ENCODE data around the gene CCDC191. TPM values are rescaled to one million over a fixed set of nuclear protein-coding genes. Genes with fewer than 3 reads are reported as not detected.

CCDC191 gene
- total RNA-seq, 1 donor from 2014 or later, result 8.6 TPM

- peaks cover 0 to 8% of the 10 kb centered on the region in 2 donors for H3K36me3 ChIP-seq
- intact Hi-C loops (cut with DNase I), result no loop called here
- H3K27ac ChIP-seq, result no peak overlapping the region
- TF ChIP-seq POLR2A (IDR thresholded peaks at IDR 0.05) (no peak), CTCF (IDR thresholded peaks at IDR 0.05) (no peak), POLR2AphosphoS5 (IDR thresholded peaks at IDR 0.05; ENCODE audit: insufficient read depth in 1 of 2, low read depth in 1 of 2) (no peak)
- H3K4me3 ChIP-seq, result no peak overlapping the region
- H3K4me1 ChIP-seq, result no peaks in the 10 kb centered on the region
- no peaks in the 10 kb centered on the region for H3K9me3 ChIP-seq
- H3K27me3 ChIP-seq, result no peaks in the 10 kb centered on the region
- DNase-seq (ENCODE audit: extremely low spot score in 2 of 2), result no peak
Observed at GRCh38 chr3:113981803-113982202, 74.5 kb downstream of the CCDC191 start.

GRCh38 chr3:113979916-113980315 is 76.4 kb downstream of the CCDC191 start:
- Histone ChIP-seq H3K9me3 (no peaks in the 10 kb centered on the region), H3K36me3 (peaks cover 0 to 6% of the 10 kb centered on the region in 2 donors)

GRCh38 chr3:113977822-113978221 is 78.5 kb downstream of the CCDC191 start:
- no peaks in the 10 kb centered on the region for H3K27me3 ChIP-seq
- no peaks in the 10 kb centered on the region for H3K9me3 ChIP-seq
- TF ChIP-seq POLR2AphosphoS5 (IDR thresholded peaks at IDR 0.05; ENCODE audit: insufficient read depth in 1 of 2, low read depth in 1 of 2) (no peak), CTCF (IDR thresholded peaks at IDR 0.05) (no peak), POLR2A (IDR thresholded peaks at IDR 0.05) (no peak)
- no peak overlapping the region for H3K27ac ChIP-seq
- intact Hi-C loops (cut with DNase I), result no loop called here
- H3K4me3 ChIP-seq, result no peak overlapping the region
- H3K36me3 ChIP-seq, result no peaks in the 10 kb centered on the region
- no peak for DNase-seq (ENCODE audit: extremely low spot score in 2 of 2)
- no peaks in the 10 kb centered on the region for H3K4me1 ChIP-seq

More at GRCh38 chr3:113979916-113980315, 76.4 kb downstream of the CCDC191 start:
- intact Hi-C loops (cut with DNase I), result no loop called here
- no peak overlapping the region for H3K4me3 ChIP-seq
- TF ChIP-seq CTCF (IDR thresholded peaks at IDR 0.05) (no peak), POLR2AphosphoS5 (IDR thresholded peaks at IDR 0.05; ENCODE audit: insufficient read depth in 1 of 2, low read depth in 1 of 2) (no peak), POLR2A (IDR thresholded peaks at IDR 0.05) (no peak)
- no peak for DNase-seq (ENCODE audit: extremely low spot score in 2 of 2)
- no peaks in the 10 kb centered on the region for H3K27me3 ChIP-seq
- no peaks in the 10 kb centered on the region for H3K4me1 ChIP-seq
- H3K27ac ChIP-seq, result no peak overlapping the region

GRCh38 chr3:113968986-113969385 is 87.3 kb downstream of the CCDC191 start:
- Histone ChIP-seq H3K27ac (no peak overlapping the region), H3K36me3 (no peaks in the 10 kb centered on the region), H3K4me3 (no peak overlapping the region), H3K9me3 (no peaks in the 10 kb centered on the region), H3K4me1 (no peaks in the 10 kb centered on the region), H3K27me3 (no peaks in the 10 kb centered on the region)
- intact Hi-C loops (cut with DNase I), result no loop called here
- no peak for DNase-seq (ENCODE audit: extremely low spot score in 2 of 2)
- TF ChIP-seq POLR2AphosphoS5 (IDR thresholded peaks at IDR 0.05; ENCODE audit: insufficient read depth in 1 of 2, low read depth in 1 of 2) (no peak), CTCF (IDR thresholded peaks at IDR 0.05) (no peak), POLR2A (IDR thresholded peaks at IDR 0.05) (no peak)

- no peaks in the 10 kb centered on the region for H3K27me3 ChIP-seq
- no peaks in the 10 kb centered on the region for H3K4me1 ChIP-seq
- DNase-seq (ENCODE audit: extremely low spot score in 2 of 2), result no peak
- TF ChIP-seq POLR2AphosphoS5 (IDR thresholded peaks at IDR 0.05; ENCODE audit: insufficient read depth in 1 of 2, low read depth in 1 of 2) (no peak), CTCF (IDR thresholded peaks at IDR 0.05) (no peak)
- intact Hi-C loops (cut with DNase I), result no loop called here
- H3K4me3 ChIP-seq, result no peak overlapping the region
- no peaks in the 10 kb centered on the region for H3K36me3 ChIP-seq
- H3K9me3 ChIP-seq, result no peaks in the 10 kb centered on the region
- H3K27ac ChIP-seq, result no peak overlapping the region
Observed at GRCh38 chr3:113966172-113966571, 90.2 kb downstream of the CCDC191 start.
